Stimulated activated CD4-positive, alpha-beta T cell treated with anti-CD3 and anti-CD28 coated beads, Interleukin-12 subunit alpha, Interleukin-12 subunit beta, amount 100 ng/mL, for 4 hours (primary cell): ENCODE data around the gene LYRM4.
A peak's percentile ranks its signal among the peaks of the same experiment; 100 is the strongest.

Experiments used
- DNase-seq: peaks from one replicate; pipeline ENCODE4 v3.0.0-alpha.2; 2020

LYRM4 gene

GRCh38 chr6:5241252-5241651 is 19.5 kb downstream of the LYRM4 start:
- DNase-seq = no peak

GRCh38 chr6:5238336-5238735 is 22.4 kb downstream of the LYRM4 start:
- DNase-seq = no peak

GRCh38 chr6:5237805-5238204 is 22.9 kb downstream of the LYRM4 start:
- no peak for DNase-seq

- DNase-seq = no peak
Observed at GRCh38 chr6:5235830-5236229, 24.9 kb downstream of the LYRM4 start.

- DNase-seq = no peak
Observed at GRCh38 chr6:5234874-5235273, 25.9 kb downstream of the LYRM4 start.

GRCh38 chr6:5231289-5231688 is 29.5 kb downstream of the LYRM4 start:
- no peak for DNase-seq

- no peak for DNase-seq
Observed at GRCh38 chr6:5230081-5230480, 30.7 kb downstream of the LYRM4 start.

GRCh38 chr6:5229356-5229755 is 31.4 kb downstream of the LYRM4 start:
- DNase-seq = no peak

GRCh38 chr6:5223309-5223708 is 37.4 kb downstream of the LYRM4 start:
- no peak for DNase-seq

GRCh38 chr6:5220443-5220842 is 40.3 kb downstream of the LYRM4 start:
- DNase-seq = no peak

GRCh38 chr6:5219011-5219691 is 41.6 kb downstream of the LYRM4 start:
- DNase-seq = no peak

GRCh38 chr6:5217356-5217755 is 43.4 kb downstream of the LYRM4 start:
- no peak for DNase-seq

- no peak for DNase-seq
Observed at GRCh38 chr6:5215799-5216198, 45.0 kb downstream of the LYRM4 start.

GRCh38 chr6:5215159-5215558 is 45.6 kb downstream of the LYRM4 start:
- DNase-seq = no peak

- DNase-seq = peak; percentile 3
Observed at GRCh38 chr6:5214570-5215052, 46.1 kb downstream of the LYRM4 start.

GRCh38 chr6:5213836-5214235 is 46.9 kb downstream of the LYRM4 start:
- no peak for DNase-seq

- no peak for DNase-seq
Observed at GRCh38 chr6:5211492-5211891, 49.3 kb downstream of the LYRM4 start.

- DNase-seq = no peak
Observed at GRCh38 chr6:5208471-5208971, 52.2 kb downstream of the LYRM4 start.

GRCh38 chr6:5208057-5208456 is 52.7 kb downstream of the LYRM4 start:
- no peak for DNase-seq

GRCh38 chr6:5206920-5207561 is 53.7 kb downstream of the LYRM4 start:
- DNase-seq = no peak

- no peak for DNase-seq
Observed at GRCh38 chr6:5205877-5206850, 54.6 kb downstream of the LYRM4 start.

GRCh38 chr6:5205035-5205507 is 55.7 kb downstream of the LYRM4 start:
- DNase-seq = no peak

- no peak for DNase-seq
Observed at GRCh38 chr6:5204376-5204775, 56.4 kb downstream of the LYRM4 start.
